T-cell (primary cell): ENCODE data around the gene TTLL12. TPM values are rescaled to one million over a fixed set of nuclear protein-coding genes. Genes with fewer than 3 reads are reported as not detected.

Experiments used
- ATAC-seq, 4 experiments: fragments of 200-7000 bp in 3 of 4; fragments of 150-1000 bp in 1 of 4; cut with Tn5 transposase; replicated peaks in 1 of 4; 1 replicate in 3 of 4; 2 replicates in 1 of 4; pipeline ENCODE4 v1.10.0; 2021; ENCODE audit warnings: moderate library complexity in 3 of 4, mild to moderate bottlenecking in 2 of 4, moderate number of reproducible peaks in 1 of 4
- CTCF ChIA-PET, 2 donors: fragments of 300-600 bp; sonication (Branson Sonifier 250); formaldehyde crosslinking; loops; one replicate each; lab custom pipeline; 2022; ENCODE audit warnings: antibody characterized with exemption in 2 of 2; lab: Charles Lee
- POLR2A ChIA-PET, 2 donors: fragments of 300-600 bp; sonication (Branson Sonifier 250); formaldehyde crosslinking; loops; one replicate each; lab custom pipeline; 2022; ENCODE audit warnings: antibody characterized with exemption in 2 of 2; lab: Charles Lee
- DNase-seq, 35 experiments: peaks; one replicate each; pipeline versions ENCODE4 v3.0.0 to v3.0.0-alpha.2; 2013 to 2023
- H3K27ac ChIP-seq: one replicate; pipeline ENCODE4 v1.5.1; 2013; ENCODE audit warnings: low read length
- H3K27me3 ChIP-seq, 2 experiments: replicated peaks in 1 of 2; 1 replicate in 1 of 2; 2 replicates in 1 of 2; pipeline versions ENCODE4 v1.6.1 to v1.7.0; 2013; ENCODE audit warnings: low read length in 1 of 2, mixed read lengths in 1 of 2; ENCODE audit not compliant: control insufficient read depth in 2 of 2, insufficient read depth in 2 of 2; ENCODE audit errors: extremely low read depth in 1 of 2
- H3K36me3 ChIP-seq, 2 donors: 1 replicate in 1 of 2; 2 replicates in 1 of 2; pipeline versions ENCODE4 v1.6.1 to v1.7.0; 2013; ENCODE audit warnings: low read length in 1 of 2; ENCODE audit not compliant: control insufficient read depth in 2 of 2, insufficient read depth in 1 of 2; ENCODE audit errors: extremely low read depth in 1 of 2
- H3K4me1 ChIP-seq, 2 experiments: 1 replicate in 1 of 2; 2 replicates in 1 of 2; pipeline versions ENCODE4 v1.6.1 to v1.7.0; 2013; ENCODE audit warnings: low read length in 2 of 2, mixed read lengths in 1 of 2; ENCODE audit not compliant: insufficient read depth in 2 of 2, control insufficient read depth in 1 of 2; ENCODE audit errors: extremely low read depth in 1 of 2
- H3K4me3 ChIP-seq, 2 donors: 1 replicate in 1 of 2; 2 replicates in 1 of 2; pipeline versions ENCODE4 v1.5.1 to v1.7.0; 2013; ENCODE audit warnings: mild to moderate bottlenecking in 2 of 2, low read length in 1 of 2, moderate library complexity in 1 of 2; ENCODE audit not compliant: control insufficient read depth in 1 of 2; ENCODE audit errors: extremely low read depth in 1 of 2
- H3K9me3 ChIP-seq: 2 replicates; pipeline ENCODE4 v1.7.0; 2013
- H3K27ac Mint-ChIP-seq, 2 donors: one replicate each; pipeline ENCODE4 v1.8.0; 2020 to 2021; ENCODE audit warnings: mild to moderate bottlenecking in 2 of 2, mixed read lengths in 2 of 2
- H3K27me3 Mint-ChIP-seq, 2 donors: one replicate each; pipeline ENCODE4 v1.8.0; 2021 to 2022; ENCODE audit warnings: mixed read lengths in 2 of 2
- H3K36me3 Mint-ChIP-seq: one replicate; pipeline ENCODE4 v1.8.0; 2021; ENCODE audit warnings: mixed read lengths
- H3K4me1 Mint-ChIP-seq, 3 donors: one replicate each; pipeline ENCODE4 v1.8.0; 2020 to 2022; ENCODE audit warnings: mixed read lengths in 3 of 3, mild to moderate bottlenecking in 1 of 3
- H3K4me3 Mint-ChIP-seq, 3 donors: one replicate each; pipeline ENCODE4 v1.8.0; 2020 to 2022; ENCODE audit warnings: mild to moderate bottlenecking in 3 of 3, mixed read lengths in 3 of 3, moderate library complexity in 3 of 3
- H3K9me3 Mint-ChIP-seq, 3 donors: one replicate each; pipeline ENCODE4 v1.8.0; 2020 to 2022; ENCODE audit warnings: mixed read lengths in 3 of 3
- WGBS: methylation state at CpG from one replicate; pipeline ENCODE4 v1.1.5; 2013; ENCODE audit warnings: missing lambda C conversion rate; ENCODE audit not compliant: insufficient coverage; 5-methylcytosine and 5-hydroxymethylcytosine counted together
- total RNA-seq, 35 experiments: library from RNA in 6 of 35; stranded (reverse) in 6 of 35; fragments of 120-200 nt in 1 of 35; gene quantifications; one replicate each; pipeline versions ENCODE4 v1.2.1 to v1.2.4 and lab custom pipeline; 2013 to 2026

The TTLL12 gene
- total RNA-seq, 5 donors from 2014 or later (not counting 1 experiment from before 2014, with no cell fraction given) = 17.1 to 38.1 (median 33.8) TPM

- peaks cover 0 to 7% of the 10 kb centered on the region in 2 experiments for H3K4me1 ChIP-seq
- H3K36me3 ChIP-seq = peaks cover 0 to 7% of the 10 kb centered on the region in 2 donors
- H3K36me3 Mint-ChIP-seq = no peaks in the 10 kb centered on the region
- H3K27me3 ChIP-seq = no peaks in the 10 kb centered on the region
- H3K4me3 ChIP-seq = no peak overlapping the region
- H3K9me3 Mint-ChIP-seq = no peaks in the 10 kb centered on the region
- H3K4me3 Mint-ChIP-seq = no peak overlapping the region
- ChIA-PET POLR2A (no interaction called here), CTCF (no interaction called here)
- no peak for DNase-seq
- no peaks in the 10 kb centered on the region for H3K9me3 ChIP-seq
- H3K27ac ChIP-seq = no peak overlapping the region
- no peak overlapping the region for H3K27ac Mint-ChIP-seq
- no peaks in the 10 kb centered on the region for H3K27me3 Mint-ChIP-seq
- peaks cover 0 to 7% (median 3%) of the 10 kb centered on the region in 3 donors for H3K4me1 Mint-ChIP-seq
- 75% methylated on average over 18 of the region's 21 CpGs for WGBS
- ATAC-seq = no peak
These were observed 68.7 kb downstream of the TTLL12 start for GRCh38 chr22:43118024-43118849.

- H3K36me3 Mint-ChIP-seq = no peaks in the 10 kb centered on the region
- H3K27ac Mint-ChIP-seq = no peak overlapping the region
- peaks cover 0 to 7% of the 10 kb centered on the region in 2 donors for H3K36me3 ChIP-seq
- POLR2A ChIA-PET = no interaction called here
- no peak overlapping the region for H3K4me3 ChIP-seq
- no peak overlapping the region for H3K4me3 Mint-ChIP-seq
- ATAC-seq (no peak), DNase-seq (no peak)
- H3K9me3 Mint-ChIP-seq = no peaks in the 10 kb centered on the region
- peaks cover 0 to 7% (median 3%) of the 10 kb centered on the region in 3 donors for H3K4me1 Mint-ChIP-seq
- no peak overlapping the region for H3K27ac ChIP-seq
- H3K27me3 Mint-ChIP-seq = no peaks in the 10 kb centered on the region
- CTCF ChIA-PET = no interaction called here
- no peaks in the 10 kb centered on the region for H3K9me3 ChIP-seq
- peaks cover 0 to 3% of the 10 kb centered on the region in 2 experiments for H3K27me3 ChIP-seq
- 97% methylated on average over 4 of the region's 7 CpGs for WGBS
- H3K4me1 ChIP-seq = peaks cover 0 to 7% of the 10 kb centered on the region in 2 experiments
These were observed 70.0 kb downstream of the TTLL12 start for GRCh38 chr22:43116932-43117331.

Other genes starting within 250 kb of the TTLL12 start
- 10 to 100 TPM; 25.9 to 49.0 (median 40.4) TPM for gene PACSIN2, start 172.0 kb downstream of the TTLL12 start, total RNA-seq
- gene TTLL1, start 97.7 kb downstream of the TTLL12 start, total RNA-seq = 1 to 10 TPM; 5.6 to 9.0 (median 6.9) TPM
- 1 to 10 TPM; 2.0 to 3.2 (median 2.7) TPM for gene BIK, start 76.4 kb downstream of the TTLL12 start, total RNA-seq
- gene MCAT, start 43.7 kb downstream of the TTLL12 start, total RNA-seq = 10 to 100 TPM in 3 of 5 donors, 1 to 10 TPM in 2; 6.5 to 13.3 (median 10.6) TPM
- gene TSPO, start 35.6 kb downstream of the TTLL12 start, total RNA-seq = 100 to 1,000 TPM in 3 of 5 donors, 10 to 100 TPM in 2; 50.2 to 128 (median 101) TPM
- gene SCUBE1, start 156.2 kb upstream of the TTLL12 start, total RNA-seq = under 1 TPM in 2 of 5 donors, not detected in 3; 0.03 to 0.10 TPM
- gene MPPED1, start 224.9 kb upstream of the TTLL12 start, total RNA-seq = not detected